Islet of Langerhans (tissue), 1 donor: ENCODE results near the gene DOC2A.
"Not testable (repeated sequence)": the region's sequence is repeated elsewhere in the genome, so short reads cannot be mapped to it uniquely, and the experiment has no call there.

Source experiments
- FAIRE-seq: peaks from one replicate; lab custom pipeline; 2011; peaks lifted over from hg19 to GRCh38; lab: Jason Lieb, UNC

Gene DOC2A

DNA sequence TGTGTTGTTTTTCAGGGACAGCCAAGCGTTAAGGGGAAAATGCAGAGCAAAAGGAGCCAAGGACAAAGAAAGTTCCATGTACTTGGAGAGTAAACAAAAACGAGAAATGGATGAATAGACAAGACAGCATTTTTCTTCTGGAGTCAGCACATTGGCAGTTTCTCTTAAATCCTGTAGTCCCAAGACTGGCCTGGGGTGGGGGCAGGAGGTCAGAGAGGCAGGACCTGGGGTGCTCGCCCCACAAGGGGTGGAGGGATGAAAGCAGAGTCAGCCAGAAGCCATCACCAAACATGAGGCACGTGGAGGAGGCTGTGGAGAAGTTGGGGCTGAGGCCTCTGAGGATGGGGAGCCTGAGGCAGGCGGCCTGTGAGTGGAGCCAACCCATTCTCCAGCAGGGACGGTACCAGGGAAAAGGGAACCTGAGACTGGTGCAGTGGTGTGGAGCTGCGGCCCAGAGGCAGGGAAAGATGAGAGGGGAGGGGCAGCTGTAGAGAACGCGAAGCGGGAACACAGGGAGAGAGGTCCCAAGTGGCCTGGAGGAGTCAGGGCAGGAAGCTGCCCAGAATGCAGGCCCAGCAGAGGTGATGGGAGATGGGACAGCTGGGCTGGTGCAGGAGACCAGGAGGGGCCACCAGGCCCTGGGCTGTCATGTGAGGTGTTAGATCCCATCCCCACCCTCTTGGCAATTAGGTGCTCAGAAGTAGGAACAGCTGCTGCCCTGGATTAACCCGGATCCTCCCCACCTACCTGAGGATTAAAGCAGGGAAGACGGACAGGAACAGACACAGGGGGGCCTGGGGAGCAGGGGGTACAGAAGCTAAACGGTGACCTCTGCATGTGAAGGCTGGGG, 17.0 kb upstream of the DOC2A start:
- no peak for FAIRE-seq

DNA sequence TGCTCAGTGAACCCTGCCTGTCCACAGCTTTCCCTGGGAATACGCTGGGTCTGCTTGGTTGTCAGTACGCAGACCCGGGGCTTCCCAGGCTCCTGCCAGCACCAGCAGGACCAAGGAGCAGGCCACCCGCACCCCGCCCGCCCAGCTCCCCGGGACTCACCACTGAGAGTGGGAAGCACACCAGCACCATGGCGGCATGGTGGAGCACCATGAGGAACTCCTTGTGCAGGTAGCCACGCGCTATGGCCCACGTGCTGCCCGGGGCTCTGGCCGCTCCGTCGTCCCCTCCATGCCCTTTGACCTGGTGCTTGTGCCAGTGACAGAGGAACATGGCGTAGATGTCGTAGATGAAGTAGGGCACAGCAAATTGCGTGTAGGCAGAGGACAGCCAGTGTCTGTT, 15.6 kb upstream of the DOC2A start:
- FAIRE-seq = no peak

- FAIRE-seq = no peak
Measured at GRCh38 chr16:30025574-30025973, 14.7 kb upstream of the DOC2A start.

- no peak for FAIRE-seq
Measured at GRCh38 chr16:30025156-30025555, 14.3 kb upstream of the DOC2A start.

- no peak for FAIRE-seq
Measured at GRCh38 chr16:30024451-30024850, 13.6 kb upstream of the DOC2A start.

- FAIRE-seq = no peak
Measured at GRCh38 chr16:30023586-30023985, 12.8 kb upstream of the DOC2A start.

GRCh38 chr16:30022887-30023286, 12.1 kb upstream of the DOC2A start, which contains the start of gene C16orf92:
Gene C16orf92 (plus strand): TSS chr16:30023198. CDS start chr16:30023341, 143 bp downstream.
- no peak for FAIRE-seq

DNA sequence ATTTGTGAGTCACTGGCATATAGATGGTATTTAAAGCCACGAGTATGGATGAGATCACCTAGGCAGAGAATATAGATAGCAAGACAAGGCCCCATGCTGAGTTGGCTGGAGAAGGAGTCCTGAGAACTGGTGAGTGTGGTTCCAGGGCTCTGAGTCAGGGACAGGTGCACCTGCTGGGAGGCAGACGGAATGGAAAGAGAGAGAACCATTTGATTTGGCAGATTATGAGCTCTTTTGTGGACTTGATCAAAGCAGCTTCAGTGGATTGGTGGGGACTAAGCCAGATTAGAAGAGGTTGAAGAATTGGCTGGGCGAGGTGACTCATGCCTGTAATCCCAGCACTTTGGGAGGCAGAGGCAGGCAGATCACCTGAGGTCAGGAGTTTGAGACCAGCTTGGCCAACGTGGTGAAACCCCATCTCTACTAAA, 7.9 kb upstream of the DOC2A start:
- no peak for FAIRE-seq

DNA sequence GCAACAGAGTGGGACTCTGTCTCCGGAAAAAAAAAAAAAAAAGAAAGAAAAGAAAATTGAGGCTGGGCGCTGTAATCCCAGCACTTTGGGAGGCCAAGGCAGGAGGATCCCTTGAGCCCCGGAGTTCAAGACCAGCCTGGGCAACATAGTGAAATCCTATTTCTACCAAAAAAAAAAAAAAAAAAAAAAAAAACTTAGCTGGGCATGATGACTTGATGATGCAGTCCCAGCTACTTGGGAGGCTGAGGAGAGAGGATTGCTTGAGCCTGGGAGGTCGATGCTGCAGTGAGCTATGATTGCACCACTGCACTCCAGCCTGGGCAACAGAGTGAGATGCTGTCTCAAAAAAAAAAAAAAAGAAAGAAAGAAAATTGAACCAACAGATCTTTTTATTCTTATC, 7.1 kb upstream of the DOC2A start:
- FAIRE-seq = not testable (repeated sequence)

DNA sequence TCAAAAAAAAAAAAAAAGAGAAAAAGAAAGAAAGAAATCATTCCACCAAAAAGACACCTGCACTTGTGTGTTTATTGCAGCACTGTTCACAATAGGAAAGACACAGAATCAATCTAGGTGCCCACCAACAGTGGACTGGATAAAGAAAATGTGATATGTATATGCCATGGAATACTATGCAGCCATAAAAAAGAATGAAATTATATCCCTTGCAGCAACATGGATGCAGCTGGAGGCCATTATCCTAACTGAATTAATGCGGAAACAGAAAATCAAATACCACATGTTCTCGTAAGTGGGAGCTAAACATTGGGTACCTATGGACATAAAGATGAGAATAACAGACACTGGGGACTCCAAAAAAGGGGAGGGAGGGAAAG, 6.4 kb upstream of the DOC2A start:
- no peak for FAIRE-seq

DNA sequence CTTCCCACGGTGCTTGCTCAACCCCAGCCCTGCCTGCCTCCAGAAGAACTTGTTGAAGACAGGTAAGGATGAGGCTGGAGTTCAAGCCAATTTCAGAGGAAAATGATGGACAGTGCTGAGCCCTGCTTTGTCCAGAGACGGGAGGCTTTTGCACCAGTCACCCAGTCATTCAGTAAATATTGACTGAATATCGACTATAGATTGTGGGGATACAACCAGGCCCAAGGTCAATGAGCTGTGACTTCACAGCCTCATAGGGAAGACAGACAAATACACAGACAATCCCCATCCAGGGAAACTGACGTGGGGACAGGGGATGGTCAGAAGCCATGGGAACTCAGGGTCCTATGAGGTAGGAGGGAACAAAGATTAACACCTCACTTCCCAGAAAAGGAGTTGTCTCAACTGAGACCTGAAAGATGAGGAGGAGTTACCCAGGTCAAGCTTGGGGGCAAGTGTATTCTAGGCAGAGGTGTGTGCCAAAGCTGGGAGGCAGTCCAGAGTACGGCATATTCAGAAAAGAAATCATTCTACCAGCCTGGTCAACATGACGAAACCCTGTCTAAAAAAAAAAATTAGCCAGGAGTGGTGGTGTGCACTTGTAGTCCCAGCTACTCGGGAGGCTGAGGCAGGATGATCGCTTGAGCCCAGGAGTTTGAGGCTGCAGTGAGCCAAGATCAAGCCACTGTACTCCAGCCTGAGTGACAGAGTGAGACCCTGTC, 5.9 kb upstream of the DOC2A start:
- no peak for FAIRE-seq

- FAIRE-seq = not testable (repeated sequence)
Measured at GRCh38 chr16:30015450-30015849, 4.6 kb upstream of the DOC2A start.

- FAIRE-seq = not testable (repeated sequence)
Measured at GRCh38 chr16:30012598-30012997, 1.8 kb upstream of the DOC2A start.

DNA sequence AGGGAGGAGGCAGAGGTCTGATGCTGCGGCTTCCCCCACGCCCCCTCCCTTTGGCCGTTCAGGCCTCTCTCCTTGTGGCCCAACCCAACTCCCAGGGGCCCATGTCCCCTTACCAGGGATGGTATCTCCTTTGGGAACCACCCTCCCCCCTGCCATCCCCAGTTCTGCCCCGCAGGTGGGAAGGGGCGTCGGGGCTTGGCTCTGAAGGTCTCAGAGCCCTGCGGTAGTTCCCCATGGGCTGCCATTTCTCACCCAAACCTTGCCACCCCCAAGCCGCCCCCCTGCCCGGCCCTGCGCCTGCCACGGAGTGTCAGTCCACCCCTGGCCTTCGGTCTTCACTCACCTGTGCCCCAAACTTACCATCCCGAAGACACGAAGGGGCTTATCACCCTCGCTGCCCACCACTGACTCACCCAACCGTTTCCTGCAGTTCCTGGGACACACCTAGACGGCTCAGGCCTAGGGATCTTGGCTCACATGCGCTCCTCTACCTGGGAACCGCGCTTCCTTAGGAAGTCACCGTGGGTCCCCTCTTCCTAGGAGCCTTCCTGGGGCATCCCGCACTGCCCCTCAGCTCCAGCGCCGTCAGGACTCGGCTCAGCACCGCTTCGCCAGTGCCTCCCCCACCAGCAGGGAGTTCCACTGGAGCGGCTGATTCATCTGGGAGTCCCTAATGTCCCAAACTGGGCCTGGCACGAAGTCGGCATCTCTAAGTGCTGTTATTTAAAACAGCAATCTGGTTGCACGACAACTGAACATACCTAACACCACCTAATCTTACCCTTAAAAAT, 1.1 kb upstream of the DOC2A start:
- FAIRE-seq = no peak

GRCh38 chr16:30009990-30010843, 610 bp downstream of the DOC2A start:
- FAIRE-seq = no peak

GRCh38 chr16:30009085-30009862, 1.6 kb downstream of the DOC2A start:
- no peak for FAIRE-seq

- FAIRE-seq = no peak
Measured at GRCh38 chr16:30007378-30007895, 3.4 kb downstream of the DOC2A start.

- no peak for FAIRE-seq
Measured at GRCh38 chr16:30006659-30007377, 4.0 kb downstream of the DOC2A start.

GRCh38 chr16:30006095-30006473, 4.7 kb downstream of the DOC2A start:
- no peak for FAIRE-seq
